Left lung (tissue), 10 donors: ENCODE results near the gene SHANK2. TPM values are rescaled to one million over a fixed set of nuclear protein-coding genes. Genes with fewer than 3 reads are reported as not detected.

ENCODE experiments used
- ATAC-seq: fragments of 200-7000 bp; cut with Tn5 transposase; one replicate; pipeline ENCODE4 v1.9.1; 2020; ENCODE audit warnings: moderate library complexity
- DNase-seq, 4 donors: peaks; one replicate each; pipeline ENCODE4 v3.0.0-alpha.2; 2013 to 2020
- H3K27ac ChIP-seq, 2 donors: fragments of 200-600 bp; sonication (generic) in 1 of 2; one replicate each; pipeline versions ENCODE4 v1.5.0 to v1.8.0; 2020 to 2021
- H3K27me3 ChIP-seq, 2 donors: fragments of 200-600 bp; sonication (generic) in 1 of 2; one replicate each; pipeline versions ENCODE4 v1.5.0 to v1.8.0; 2020 to 2021
- H3K36me3 ChIP-seq, 2 donors: fragments of 200-600 bp; sonication (generic) in 1 of 2; one replicate each; pipeline versions ENCODE4 v1.5.0 to v1.8.0; 2020 to 2021
- H3K4me1 ChIP-seq, 2 donors: fragments of 200-600 bp; one replicate each; pipeline ENCODE4 v1.8.0; 2021
- H3K4me3 ChIP-seq, 2 donors: fragments of 200-600 bp; sonication (generic) in 1 of 2; one replicate each; pipeline versions ENCODE4 v1.5.0 to v1.8.0; 2020 to 2021; ENCODE audit warnings: mild to moderate bottlenecking in 1 of 2
- H3K9me3 ChIP-seq, 2 donors: fragments of 200-600 bp; sonication (generic) in 1 of 2; one replicate each; pipeline versions ENCODE4 v1.5.0 to v1.8.0; 2020 to 2021
- intact Hi-C, 2 donors: fragments of 100-400 bp; cut with DNase I; formaldehyde crosslinking; loops; one replicate each; pipeline versions ENCODE4 v1.11.2 to v1.14.2; 2022
- polyA plus RNA-seq, 6 donors: library from polyadenylated mRNA; unstranded; fragments of 120-200 nt; gene quantifications; one replicate each; pipeline ENCODE4 v1.2.1, GENCODE V29; 2013; ENCODE audit not compliant: insufficient read length in 6 of 6
- total RNA-seq, 2 donors: library from RNA; stranded (reverse); fragmentation: NEBNext Ultra II Directional; extraction: Animal tissue kit (Norgen Biotek cat#: 25700); gene quantifications; one replicate each; pipeline ENCODE4 v1.2.1, GENCODE V29; 2021
- TF ChIP-seq, protein P1 (sequence below), 2 donors: fragments of 200-600 bp; sonication (generic) in 1 of 2; IDR thresholded peaks; one replicate each; pipeline versions ENCODE4 v1.5.0 to v1.8.0; 2021; ENCODE audit warnings: antibody characterized with exemption in 2 of 2
- donor health status: DM: no; HTN: yes; CAD: no.
- donor health status: DM: no; HTN: no; CAD: no.

Gene SHANK2
- total and polyA plus RNA-seq, 8 donors: 22.0 to 44.0 (median 26.5) TPM

- H3K4me3 ChIP-seq: no peak overlapping the region
- TF ChIP-seq, protein P1, sequence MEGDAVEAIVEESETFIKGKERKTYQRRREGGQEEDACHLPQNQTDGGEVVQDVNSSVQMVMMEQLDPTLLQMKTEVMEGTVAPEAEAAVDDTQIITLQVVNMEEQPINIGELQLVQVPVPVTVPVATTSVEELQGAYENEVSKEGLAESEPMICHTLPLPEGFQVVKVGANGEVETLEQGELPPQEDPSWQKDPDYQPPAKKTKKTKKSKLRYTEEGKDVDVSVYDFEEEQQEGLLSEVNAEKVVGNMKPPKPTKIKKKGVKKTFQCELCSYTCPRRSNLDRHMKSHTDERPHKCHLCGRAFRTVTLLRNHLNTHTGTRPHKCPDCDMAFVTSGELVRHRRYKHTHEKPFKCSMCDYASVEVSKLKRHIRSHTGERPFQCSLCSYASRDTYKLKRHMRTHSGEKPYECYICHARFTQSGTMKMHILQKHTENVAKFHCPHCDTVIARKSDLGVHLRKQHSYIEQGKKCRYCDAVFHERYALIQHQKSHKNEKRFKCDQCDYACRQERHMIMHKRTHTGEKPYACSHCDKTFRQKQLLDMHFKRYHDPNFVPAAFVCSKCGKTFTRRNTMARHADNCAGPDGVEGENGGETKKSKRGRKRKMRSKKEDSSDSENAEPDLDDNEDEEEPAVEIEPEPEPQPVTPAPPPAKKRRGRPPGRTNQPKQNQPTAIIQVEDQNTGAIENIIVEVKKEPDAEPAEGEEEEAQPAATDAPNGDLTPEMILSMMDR (IDR thresholded peaks at IDR 0.05): no peak
- DNase-seq (no peak), ATAC-seq (no peak)
- intact Hi-C loops: no loop called here
- peaks cover 0 to 30% of the 10 kb centered on the region in 2 donors for H3K27me3 ChIP-seq
- H3K9me3 ChIP-seq: no peaks in the 10 kb centered on the region
- H3K36me3 ChIP-seq: no peaks in the 10 kb centered on the region
- H3K27ac ChIP-seq: no peak overlapping the region
- no peaks in the 10 kb centered on the region for H3K4me1 ChIP-seq
Measured at GRCh38 chr11:71265559-71266092, 13.2 kb upstream of the SHANK2 start.

DNA sequence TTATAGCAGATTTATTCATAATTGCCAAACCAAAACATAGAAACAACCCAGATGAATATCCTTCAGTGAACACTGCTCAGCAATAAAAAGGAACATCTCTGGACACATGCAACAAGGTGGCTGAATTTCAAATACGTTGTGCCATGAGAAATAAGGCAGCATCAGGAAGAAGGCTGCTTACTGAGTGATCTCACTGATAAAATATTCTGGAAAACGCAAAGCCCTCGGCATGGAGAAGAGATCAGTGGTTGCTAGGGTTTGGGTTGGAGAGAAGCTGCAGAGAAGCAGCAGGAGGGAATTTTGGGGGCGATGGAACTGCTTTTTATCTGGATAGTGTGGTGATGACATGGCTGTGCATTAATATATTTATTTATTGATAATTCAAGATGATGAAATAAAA, 11.0 kb upstream of the SHANK2 start:
- Histone ChIP-seq H3K9me3 (peaks cover 0 to 3% of the 10 kb centered on the region in 2 donors), H3K36me3 (no peaks in the 10 kb centered on the region), H3K27ac (no peak overlapping the region), H3K4me3 (no peak overlapping the region), H3K27me3 (peaks cover 0 to 30% of the 10 kb centered on the region in 2 donors), H3K4me1 (no peaks in the 10 kb centered on the region)
- no peak for ATAC-seq
- intact Hi-C loops: no loop called here
- TF ChIP-seq, protein P1 (IDR thresholded peaks at IDR 0.05): no peak
- no peak for DNase-seq

DNA sequence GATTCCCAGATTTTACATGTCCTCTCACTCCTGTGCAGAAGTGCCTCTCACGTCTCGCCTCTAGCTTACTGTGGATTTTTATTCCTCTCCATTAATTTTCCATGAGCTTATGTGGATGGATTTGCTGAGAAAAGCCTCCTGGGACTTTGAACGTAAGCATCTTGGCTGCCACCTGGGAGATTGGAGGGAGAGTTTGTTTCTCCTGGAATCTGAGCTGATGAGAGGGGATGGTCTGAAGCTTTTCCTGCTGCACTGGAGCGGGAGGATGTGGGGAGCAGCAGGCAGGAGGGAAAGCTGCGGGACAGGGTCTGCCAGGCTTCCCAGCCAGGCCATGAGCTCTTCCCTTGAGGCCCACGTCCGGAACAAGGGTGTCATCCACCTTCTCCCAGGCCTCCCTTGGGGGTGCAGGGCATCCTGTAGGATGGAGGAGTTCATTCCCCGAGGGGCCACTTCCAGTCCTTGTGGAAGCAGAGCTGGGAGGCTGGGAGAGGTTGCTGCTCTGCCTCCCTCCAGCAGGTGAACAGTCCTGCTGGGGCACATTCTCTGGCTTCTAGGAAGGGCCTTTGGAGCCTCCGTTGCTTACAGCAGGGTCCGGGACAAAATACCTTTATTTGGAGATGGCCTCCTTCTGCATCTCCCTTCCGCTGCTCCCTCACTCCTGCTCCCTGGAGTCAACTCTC, 3.6 kb upstream of the SHANK2 start:
- TF ChIP-seq, protein P1 (IDR thresholded peaks at IDR 0.05): no peak
- ATAC-seq: no peak
- intact Hi-C loops: no loop called here
- no peak for DNase-seq
- Histone ChIP-seq H3K9me3 (peaks cover 0 to 3% of the 10 kb centered on the region in 2 donors), H3K4me3 (no peak overlapping the region), H3K4me1 (peaks cover 0 to 12% of the 10 kb centered on the region in 2 donors), H3K27me3 (peaks cover 14 to 52% of the 10 kb centered on the region in 2 donors), H3K36me3 (no peaks in the 10 kb centered on the region), H3K27ac (no peak overlapping the region)

GRCh38 chr11:71255323-71255722, 2.9 kb upstream of the SHANK2 start:
- Histone ChIP-seq H3K27ac (no peak overlapping the region), H3K9me3 (peaks cover 0 to 3% of the 10 kb centered on the region in 2 donors), H3K27me3 (peaks cover 20 to 58% of the 10 kb centered on the region in 2 donors), H3K36me3 (no peaks in the 10 kb centered on the region), H3K4me3 (no peak overlapping the region), H3K4me1 (peaks cover 0 to 13% of the 10 kb centered on the region in 2 donors)
- TF ChIP-seq, protein P1 (IDR thresholded peaks at IDR 0.05): no peak
- DNase-seq (peak in 1 of 4 donors; percentile 69), ATAC-seq (peak; percentile 63)
- intact Hi-C loops: no loop called here

DNA sequence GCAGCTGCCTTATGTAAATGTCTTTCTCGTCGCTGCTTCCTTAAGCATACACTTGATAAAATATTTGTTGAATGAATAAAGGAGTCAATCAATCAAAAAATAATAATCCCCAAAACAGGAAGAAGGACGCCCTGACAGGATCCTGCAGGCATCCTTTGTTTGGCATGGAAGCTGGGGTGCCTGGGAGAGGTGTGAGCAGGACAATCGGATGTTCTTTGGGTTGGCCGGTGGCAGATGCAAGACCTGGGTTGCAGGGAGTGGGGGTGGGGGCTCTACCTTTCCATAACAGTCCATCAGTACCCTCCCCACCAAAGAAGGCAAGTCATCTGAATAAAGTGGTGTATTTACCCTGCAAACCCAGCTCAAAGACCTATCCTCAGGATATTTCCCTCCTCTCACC, 1.4 kb upstream of the SHANK2 start:
- Histone ChIP-seq H3K27me3 (peaks cover 26 to 74% of the 10 kb centered on the region in 2 donors), H3K4me1 (peaks cover 0 to 13% of the 10 kb centered on the region in 2 donors), H3K36me3 (no peaks in the 10 kb centered on the region), H3K27ac (peak overlapping the region; percentile 18 to 19), H3K9me3 (peaks cover 0 to 3% of the 10 kb centered on the region in 2 donors), H3K4me3 (no peak overlapping the region)
- TF ChIP-seq, protein P1 (IDR thresholded peaks at IDR 0.05): no peak
- intact Hi-C loops: no loop called here
- ATAC-seq: no peak
- DNase-seq: no peak
